GM12874 (cell line): ENCODE measurements around the gene H1-8.

Source experiments
- TF ChIP-seq, protein P1 (sequence below): IDR thresholded peaks from 2 replicates; pipeline ENCODE4 v1.5.1; 2011; ENCODE audit warnings: low read depth, mild to moderate bottlenecking, control low read depth, low read length, moderate library complexity; ENCODE audit not compliant: insufficient read depth

The H1-8 gene, protein sequence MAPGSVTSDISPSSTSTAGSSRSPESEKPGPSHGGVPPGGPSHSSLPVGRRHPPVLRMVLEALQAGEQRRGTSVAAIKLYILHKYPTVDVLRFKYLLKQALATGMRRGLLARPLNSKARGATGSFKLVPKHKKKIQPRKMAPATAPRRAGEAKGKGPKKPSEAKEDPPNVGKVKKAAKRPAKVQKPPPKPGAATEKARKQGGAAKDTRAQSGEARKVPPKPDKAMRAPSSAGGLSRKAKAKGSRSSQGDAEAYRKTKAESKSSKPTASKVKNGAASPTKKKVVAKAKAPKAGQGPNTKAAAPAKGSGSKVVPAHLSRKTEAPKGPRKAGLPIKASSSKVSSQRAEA

GRCh38 chr3:129543156-129543790 lies at the start of gene H1-8:
Gene H1-8, plus strand, starts transcription at chr3:129543175. Its CDS starts 44 bp downstream, at chr3:129543219.
- TF ChIP-seq, protein P1, sequence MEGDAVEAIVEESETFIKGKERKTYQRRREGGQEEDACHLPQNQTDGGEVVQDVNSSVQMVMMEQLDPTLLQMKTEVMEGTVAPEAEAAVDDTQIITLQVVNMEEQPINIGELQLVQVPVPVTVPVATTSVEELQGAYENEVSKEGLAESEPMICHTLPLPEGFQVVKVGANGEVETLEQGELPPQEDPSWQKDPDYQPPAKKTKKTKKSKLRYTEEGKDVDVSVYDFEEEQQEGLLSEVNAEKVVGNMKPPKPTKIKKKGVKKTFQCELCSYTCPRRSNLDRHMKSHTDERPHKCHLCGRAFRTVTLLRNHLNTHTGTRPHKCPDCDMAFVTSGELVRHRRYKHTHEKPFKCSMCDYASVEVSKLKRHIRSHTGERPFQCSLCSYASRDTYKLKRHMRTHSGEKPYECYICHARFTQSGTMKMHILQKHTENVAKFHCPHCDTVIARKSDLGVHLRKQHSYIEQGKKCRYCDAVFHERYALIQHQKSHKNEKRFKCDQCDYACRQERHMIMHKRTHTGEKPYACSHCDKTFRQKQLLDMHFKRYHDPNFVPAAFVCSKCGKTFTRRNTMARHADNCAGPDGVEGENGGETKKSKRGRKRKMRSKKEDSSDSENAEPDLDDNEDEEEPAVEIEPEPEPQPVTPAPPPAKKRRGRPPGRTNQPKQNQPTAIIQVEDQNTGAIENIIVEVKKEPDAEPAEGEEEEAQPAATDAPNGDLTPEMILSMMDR = no peak

DNA sequence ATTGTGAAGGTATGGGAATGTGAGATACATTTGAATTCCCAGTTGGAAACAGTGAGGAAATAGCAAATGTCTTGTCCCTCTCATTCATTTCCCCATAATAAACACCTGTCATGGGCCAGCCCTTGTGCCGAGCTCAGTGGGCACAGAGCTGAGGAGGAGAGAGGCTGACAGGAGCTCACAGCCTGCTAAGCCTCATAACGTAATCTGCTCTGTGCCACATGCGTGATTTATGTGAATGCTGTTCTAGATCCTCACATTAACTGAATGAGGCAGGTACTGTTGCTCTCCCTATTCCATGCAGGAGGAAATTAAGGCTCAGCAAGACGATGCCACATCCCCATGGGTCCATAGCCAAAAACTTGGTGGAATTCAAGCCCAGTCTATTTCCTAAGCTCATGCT lies 49.8 kb upstream of the H1-8 start:
- TF ChIP-seq, protein P1 = no peak

- TF ChIP-seq, protein P1 = no peak
Measured at GRCh38 chr3:129500334-129500658, 42.7 kb upstream of the H1-8 start.

DNA sequence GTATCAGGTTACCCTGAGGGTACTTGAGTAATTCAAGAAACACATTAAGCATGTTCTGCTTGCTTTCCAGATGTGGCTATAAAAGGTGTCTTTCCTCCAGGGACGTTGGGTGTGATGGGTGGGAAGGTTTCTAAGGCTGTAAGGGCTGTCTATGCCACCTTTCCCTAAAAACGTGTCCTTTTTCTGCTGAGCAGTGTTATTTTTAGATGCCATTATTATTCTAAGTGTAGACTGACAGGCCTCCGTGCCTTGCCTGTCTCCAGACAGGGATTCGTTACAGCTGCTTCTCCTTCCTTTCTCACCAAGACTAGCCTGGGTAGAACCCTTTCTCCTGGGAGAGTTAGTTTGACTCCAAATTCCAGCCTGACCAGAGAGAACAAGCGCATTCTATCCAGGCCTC lies 41.3 kb upstream of the H1-8 start:
- TF ChIP-seq, protein P1 = no peak

GRCh38 chr3:129502641-129503408 lies 40.1 kb upstream of the H1-8 start:
- TF ChIP-seq, protein P1 = no peak

GRCh38 chr3:129503471-129504291 lies 39.3 kb upstream of the H1-8 start:
- TF ChIP-seq, protein P1 = no peak

GRCh38 chr3:129504471-129505100 lies 38.4 kb upstream of the H1-8 start:
- TF ChIP-seq, protein P1 = no peak
